Trophoblast cell (in vitro differentiated cells and primary cell): ENCODE measurements around the gene TENM3.

ENCODE experiments used
- DNase-seq, 2 donors: peaks; one replicate each; pipeline ENCODE4 v3.0.0-alpha.2; 2016
- H2AFZ ChIP-seq: 2 replicates; pipeline ENCODE4 v1.6.1; 2013; ENCODE audit warnings: low read length, moderate library complexity, mild to moderate bottlenecking; ENCODE audit not compliant: insufficient read depth, poor library complexity
- H2AK5ac ChIP-seq: 2 replicates; pipeline ENCODE4 v1.6.1; 2013; ENCODE audit warnings: mild to moderate bottlenecking, low read length
- H2BK120ac ChIP-seq: 2 replicates; pipeline ENCODE4 v1.6.1; 2013; ENCODE audit warnings: low read length, mild to moderate bottlenecking, moderate library complexity; ENCODE audit not compliant: insufficient read depth, poor library complexity
- H2BK12ac ChIP-seq: 2 replicates; pipeline ENCODE4 v1.6.1; 2013; ENCODE audit warnings: mild to moderate bottlenecking, low read length, moderate library complexity
- H2BK5ac ChIP-seq: 2 replicates; pipeline ENCODE4 v1.6.1; 2013; ENCODE audit warnings: low read length, low read depth, moderate library complexity, mild to moderate bottlenecking; ENCODE audit not compliant: poor library complexity
- H3K14ac ChIP-seq: 2 replicates; pipeline ENCODE4 v1.6.1; 2013; ENCODE audit warnings: mild to moderate bottlenecking, low read length
- H3K18ac ChIP-seq: 2 replicates; pipeline ENCODE4 v1.6.1; 2013; ENCODE audit warnings: mild to moderate bottlenecking, low read length
- H3K23ac ChIP-seq: 2 replicates; pipeline ENCODE4 v1.6.1; 2013; ENCODE audit warnings: low read length
- H3K27ac ChIP-seq: 2 replicates; pipeline ENCODE4 v1.5.1; 2013; ENCODE audit warnings: low read depth, mild to moderate bottlenecking, inconsistent platforms, low read length, moderate library complexity
- H3K27me3 ChIP-seq: 2 replicates; pipeline ENCODE4 v1.6.1; 2013; ENCODE audit warnings: inconsistent platforms, mild to moderate bottlenecking, low read length, moderate library complexity; ENCODE audit not compliant: insufficient read depth
- H3K36me3 ChIP-seq, 2 experiments: 1 replicate in 1 of 2; 2 replicates in 1 of 2; pipeline ENCODE4 v1.6.1; 2013; ENCODE audit warnings: low read length in 2 of 2, mild to moderate bottlenecking in 2 of 2, moderate library complexity in 1 of 2; ENCODE audit not compliant: insufficient read depth in 2 of 2, control insufficient read depth in 1 of 2
- H3K4ac ChIP-seq: 2 replicates; pipeline ENCODE4 v1.6.1; 2013; ENCODE audit warnings: low read depth, mild to moderate bottlenecking, low read length, moderate library complexity
- H3K4me1 ChIP-seq, 2 experiments: 1 replicate in 1 of 2; 2 replicates in 1 of 2; pipeline ENCODE4 v1.6.1; 2013; ENCODE audit warnings: low read length in 2 of 2, mild to moderate bottlenecking in 2 of 2, moderate library complexity in 1 of 2; ENCODE audit not compliant: insufficient read depth in 2 of 2, control insufficient read depth in 1 of 2
- H3K4me2 ChIP-seq: 2 replicates; pipeline ENCODE4 v1.6.1; 2013; ENCODE audit warnings: inconsistent platforms, mild to moderate bottlenecking, low read length, moderate library complexity
- H3K4me3 ChIP-seq: 2 replicates; pipeline ENCODE4 v1.5.1; 2013; ENCODE audit warnings: mild to moderate bottlenecking, low read depth, low read length, inconsistent platforms
- H3K79me1 ChIP-seq: one replicate; pipeline ENCODE4 v1.6.1; 2013; ENCODE audit warnings: low read length
- H3K79me2 ChIP-seq: 2 replicates; pipeline ENCODE4 v1.6.1; 2013; ENCODE audit warnings: low read length, mild to moderate bottlenecking; ENCODE audit not compliant: control insufficient read depth, insufficient read depth, poor library complexity
- H3K9ac ChIP-seq: 2 replicates; pipeline ENCODE4 v1.6.1; 2013; ENCODE audit warnings: mild to moderate bottlenecking, low read length
- H3K9me3 ChIP-seq: 2 replicates; pipeline ENCODE4 v1.6.1; 2013; ENCODE audit warnings: low read depth, mild to moderate bottlenecking, control low read depth, inconsistent platforms, low read length; ENCODE audit not compliant: insufficient read depth
- H4K12ac ChIP-seq: 2 replicates; pipeline ENCODE4 v1.6.1; 2013; ENCODE audit warnings: low read depth, mild to moderate bottlenecking, low read length, moderate library complexity
- H4K8ac ChIP-seq: 2 replicates; pipeline ENCODE4 v1.6.1; 2013; ENCODE audit warnings: low read depth, mild to moderate bottlenecking, low read length, moderate library complexity
- H4K91ac ChIP-seq: one replicate; pipeline ENCODE4 v1.6.1; 2013; ENCODE audit warnings: low read depth, mild to moderate bottlenecking, low read length, moderate library complexity
- WGBS: extraction: QIAGEN DNeasy Blood & Tissue Kit; methylation state at CpG from one replicate; pipeline ENCODE4 v1.1.7; 2013; ENCODE audit warnings: missing lambda C conversion rate; ENCODE audit not compliant: insufficient read length, insufficient coverage; ENCODE audit errors: extremely low coverage; 5-methylcytosine and 5-hydroxymethylcytosine counted together

The TENM3 gene

DNA sequence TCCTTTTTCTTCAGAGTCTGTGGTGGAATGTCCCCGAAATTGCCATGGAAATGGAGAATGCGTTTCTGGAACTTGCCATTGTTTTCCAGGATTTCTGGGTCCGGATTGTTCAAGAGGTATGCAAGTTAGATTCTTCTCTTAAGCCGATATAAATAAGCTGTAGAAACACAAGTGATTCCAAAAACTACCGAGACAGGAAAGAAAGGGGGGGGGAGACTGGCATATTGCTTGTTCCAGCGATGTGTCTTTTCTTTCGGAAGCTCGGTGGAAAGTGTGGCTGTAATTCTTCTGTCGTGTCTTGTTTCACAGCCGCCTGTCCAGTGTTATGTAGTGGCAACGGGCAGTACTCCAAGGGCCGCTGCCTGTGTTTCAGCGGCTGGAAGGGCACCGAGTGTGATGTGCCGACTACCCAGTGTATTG, 437.0 kb downstream of the TENM3 start:
- Histone ChIP-seq H3K14ac (no peak overlapping the region), H3K4me1 (no peaks in the 10 kb centered on the region), H2BK5ac (no peak overlapping the region), H3K27ac (no peak overlapping the region), H3K79me2 (no peaks in the 10 kb centered on the region), H3K4me3 (no peak overlapping the region), H2AK5ac (no peak overlapping the region), H3K18ac (no peak overlapping the region), H3K4me2 (no peak overlapping the region), H3K9me3 (no peaks in the 10 kb centered on the region), H2BK120ac (no peak overlapping the region), H3K23ac (no peak overlapping the region), H4K8ac (no peak overlapping the region), H2BK12ac (no peak overlapping the region), H4K91ac (no peak overlapping the region), H2AFZ (no peak overlapping the region), H3K4ac (no peak overlapping the region), H4K12ac (no peak overlapping the region), H3K27me3 (no peaks in the 10 kb centered on the region), H3K9ac (no peak overlapping the region), H3K36me3 (peaks cover 8 to 9% of the 10 kb centered on the region in 2 experiments), H3K79me1 (no peaks in the 10 kb centered on the region)
- WGBS, result no CpG with 5 or more reads among the region's 15 CpGs
- DNase-seq, result no peak

DNA sequence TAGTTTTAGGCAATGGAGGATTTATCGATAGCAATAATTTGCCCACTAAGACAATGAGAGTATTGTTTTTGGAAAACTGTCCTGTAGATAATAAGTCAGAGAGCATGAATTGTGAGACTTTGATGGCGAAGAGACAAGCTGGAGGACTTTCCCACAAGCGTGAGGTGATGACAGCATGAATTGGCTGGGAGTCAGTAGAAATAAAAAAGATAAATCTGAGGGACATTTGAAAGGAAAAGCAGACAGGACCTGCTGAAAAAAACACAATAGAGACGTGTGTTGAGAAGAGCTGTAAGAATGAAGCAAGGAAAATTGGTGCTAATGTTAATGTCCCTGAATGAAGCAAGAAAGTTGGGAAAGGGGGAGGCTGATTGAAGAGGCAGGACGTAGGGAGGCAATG, 440.5 kb downstream of the TENM3 start:
- Histone ChIP-seq H2AK5ac (no peak overlapping the region), H3K9me3 (no peaks in the 10 kb centered on the region), H3K4me3 (no peak overlapping the region), H3K18ac (no peak overlapping the region), H3K79me2 (no peaks in the 10 kb centered on the region), H2BK120ac (no peak overlapping the region), H4K12ac (no peak overlapping the region), H3K36me3 (peaks cover 8 to 10% of the 10 kb centered on the region in 2 experiments), H3K4ac (no peak overlapping the region), H2BK5ac (no peak overlapping the region), H2AFZ (no peak overlapping the region), H3K23ac (no peak overlapping the region), H3K14ac (no peak overlapping the region), H3K4me1 (no peaks in the 10 kb centered on the region), H3K27me3 (no peaks in the 10 kb centered on the region), H4K91ac (no peak overlapping the region), H4K8ac (no peak overlapping the region), H3K27ac (no peak overlapping the region), H3K9ac (no peak overlapping the region), H3K4me2 (no peak overlapping the region), H3K79me1 (no peaks in the 10 kb centered on the region), H2BK12ac (no peak overlapping the region)
- no CpG with 5 or more reads among the region's 5 CpGs for WGBS
- DNase-seq, result no peak

DNA sequence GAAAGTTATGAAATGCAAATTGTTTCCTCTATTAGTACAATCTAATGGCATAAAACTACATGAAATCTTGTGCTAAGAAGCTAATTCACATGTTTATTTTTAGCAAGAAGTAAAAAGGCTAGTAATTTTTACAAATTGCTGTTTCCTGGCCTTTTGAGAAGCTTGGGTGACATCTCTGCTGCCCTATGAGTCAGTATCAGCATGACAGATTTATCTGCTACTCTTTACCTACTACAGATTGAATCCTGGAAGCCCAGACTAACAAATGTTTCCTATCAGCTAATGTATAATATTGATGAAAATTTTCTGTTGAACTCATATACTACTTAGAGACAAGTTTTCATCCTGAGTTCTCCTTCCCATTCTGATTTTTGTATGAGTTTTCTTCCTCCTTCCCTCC, 441.6 kb downstream of the TENM3 start:
- H2AK5ac ChIP-seq, result no peak overlapping the region
- H2BK12ac ChIP-seq, result no peak overlapping the region
- H3K18ac ChIP-seq, result no peak overlapping the region
- no peaks in the 10 kb centered on the region for H3K4me1 ChIP-seq
- H3K79me2 ChIP-seq, result no peaks in the 10 kb centered on the region
- no peak overlapping the region for H4K8ac ChIP-seq
- H3K79me1 ChIP-seq, result no peaks in the 10 kb centered on the region
- H3K4ac ChIP-seq, result no peak overlapping the region
- DNase-seq, result no peak
- no peak overlapping the region for H3K4me2 ChIP-seq
- H3K36me3 ChIP-seq, result peaks cover 7 to 12% of the 10 kb centered on the region in 2 experiments
- H3K9me3 ChIP-seq, result no peaks in the 10 kb centered on the region
- no peak overlapping the region for H3K4me3 ChIP-seq
- H3K23ac ChIP-seq, result no peak overlapping the region
- no peak overlapping the region for H3K27ac ChIP-seq
- H3K9ac ChIP-seq, result no peak overlapping the region
- H3K14ac ChIP-seq, result no peak overlapping the region
- no peak overlapping the region for H2BK5ac ChIP-seq
- no peak overlapping the region for H4K12ac ChIP-seq
- no peaks in the 10 kb centered on the region for H3K27me3 ChIP-seq
- H4K91ac ChIP-seq, result no peak overlapping the region
- no peak overlapping the region for H2BK120ac ChIP-seq
- H2AFZ ChIP-seq, result no peak overlapping the region

DNA sequence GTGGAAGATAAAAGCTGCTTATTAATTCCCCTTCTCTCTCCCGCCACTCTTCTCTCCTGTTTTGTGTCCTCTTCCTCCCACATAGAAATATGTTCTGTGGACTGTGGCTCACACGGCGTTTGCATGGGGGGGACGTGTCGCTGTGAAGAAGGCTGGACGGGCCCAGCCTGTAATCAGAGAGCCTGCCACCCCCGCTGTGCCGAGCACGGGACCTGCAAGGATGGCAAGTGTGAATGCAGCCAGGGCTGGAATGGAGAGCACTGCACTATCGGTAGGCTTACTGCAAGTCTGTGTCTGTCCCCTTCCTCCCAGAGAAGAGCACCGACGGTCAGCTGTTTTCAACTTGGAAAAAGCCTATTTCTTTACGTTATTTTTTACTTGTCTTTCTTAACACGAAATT, 444.9 kb downstream of the TENM3 start:
- no peaks in the 10 kb centered on the region for H3K79me1 ChIP-seq
- H4K91ac ChIP-seq, result no peak overlapping the region
- no peak overlapping the region for H2BK120ac ChIP-seq
- H3K18ac ChIP-seq, result no peak overlapping the region
- no peak overlapping the region for H2AK5ac ChIP-seq
- H3K27ac ChIP-seq, result no peak overlapping the region
- no peaks in the 10 kb centered on the region for H3K9me3 ChIP-seq
- H3K4me2 ChIP-seq, result no peak overlapping the region
- no peak overlapping the region for H3K9ac ChIP-seq
- no peak overlapping the region for H4K8ac ChIP-seq
- no peak overlapping the region for H2AFZ ChIP-seq
- no peaks in the 10 kb centered on the region for H3K27me3 ChIP-seq
- H3K14ac ChIP-seq, result no peak overlapping the region
- H3K79me2 ChIP-seq, result no peaks in the 10 kb centered on the region
- DNase-seq, result no peak
- no peak overlapping the region for H3K4ac ChIP-seq
- no CpG with 5 or more reads among the region's 14 CpGs for WGBS
- H3K36me3 ChIP-seq, result peaks cover 6 to 9% of the 10 kb centered on the region in 2 experiments
- H3K23ac ChIP-seq, result no peak overlapping the region
- H2BK12ac ChIP-seq, result no peak overlapping the region
- H2BK5ac ChIP-seq, result no peak overlapping the region
- no peak overlapping the region for H4K12ac ChIP-seq
- H3K4me1 ChIP-seq, result no peaks in the 10 kb centered on the region
- no peak overlapping the region for H3K4me3 ChIP-seq
